Prostate gland (tissue), 2 donors: ENCODE results near the gene IGFLR1.

Source experiments
- POLR2A ChIP-seq: fragments of 450-650 bp; IDR thresholded peaks from one replicate; pipeline ENCODE4 v1.6.1; 2016; ENCODE audit warnings: antibody characterized with exemption, mild to moderate bottlenecking
- TF ChIP-seq, protein P1 (sequence below), 4 experiments: fragments of 200-600 bp in 2 of 4; fragments of 450-650 bp in 2 of 4; sonication (generic) in 2 of 4; IDR thresholded peaks; 1 replicate in 3 of 4; 2 replicates in 1 of 4; pipeline ENCODE4 v1.5.1; 2016 to 2019; ENCODE audit warnings: antibody characterized with exemption in 4 of 4, mild to moderate bottlenecking in 2 of 4, moderate library complexity in 2 of 4

GRCh38 chr19:35740423-35741202, 1.6 kb downstream of the IGFLR1 start:
- TF ChIP-seq, protein P1, sequence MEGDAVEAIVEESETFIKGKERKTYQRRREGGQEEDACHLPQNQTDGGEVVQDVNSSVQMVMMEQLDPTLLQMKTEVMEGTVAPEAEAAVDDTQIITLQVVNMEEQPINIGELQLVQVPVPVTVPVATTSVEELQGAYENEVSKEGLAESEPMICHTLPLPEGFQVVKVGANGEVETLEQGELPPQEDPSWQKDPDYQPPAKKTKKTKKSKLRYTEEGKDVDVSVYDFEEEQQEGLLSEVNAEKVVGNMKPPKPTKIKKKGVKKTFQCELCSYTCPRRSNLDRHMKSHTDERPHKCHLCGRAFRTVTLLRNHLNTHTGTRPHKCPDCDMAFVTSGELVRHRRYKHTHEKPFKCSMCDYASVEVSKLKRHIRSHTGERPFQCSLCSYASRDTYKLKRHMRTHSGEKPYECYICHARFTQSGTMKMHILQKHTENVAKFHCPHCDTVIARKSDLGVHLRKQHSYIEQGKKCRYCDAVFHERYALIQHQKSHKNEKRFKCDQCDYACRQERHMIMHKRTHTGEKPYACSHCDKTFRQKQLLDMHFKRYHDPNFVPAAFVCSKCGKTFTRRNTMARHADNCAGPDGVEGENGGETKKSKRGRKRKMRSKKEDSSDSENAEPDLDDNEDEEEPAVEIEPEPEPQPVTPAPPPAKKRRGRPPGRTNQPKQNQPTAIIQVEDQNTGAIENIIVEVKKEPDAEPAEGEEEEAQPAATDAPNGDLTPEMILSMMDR (IDR thresholded peaks at IDR 0.05), result no peak
- peak; percentile 19 for TF ChIP-seq POLR2A
